Mammary epithelial cell (primary cell): ENCODE data around the gene AP4M1.

Source experiments
- CTCF ChIP-seq, 2 donors: IDR thresholded peaks in 1 of 2; conservative IDR thresholded peaks in 1 of 2; 2 replicates each; pipeline ENCODE4 v1.5.1; 2011 to 2012; ENCODE audit warnings: inconsistent platforms in 2 of 2, low read length in 2 of 2, mild to moderate bottlenecking in 2 of 2, control low read depth in 1 of 2, low read depth in 1 of 2; ENCODE audit not compliant: insufficient read depth in 1 of 2; ENCODE audit errors: extremely low read depth in 1 of 2
- EZH2 ChIP-seq: IDR thresholded peaks from 2 replicates; pipeline ENCODE4 v1.6.1; 2012; ENCODE audit warnings: low read length, inconsistent platforms, borderline replicate concordance

DNA sequence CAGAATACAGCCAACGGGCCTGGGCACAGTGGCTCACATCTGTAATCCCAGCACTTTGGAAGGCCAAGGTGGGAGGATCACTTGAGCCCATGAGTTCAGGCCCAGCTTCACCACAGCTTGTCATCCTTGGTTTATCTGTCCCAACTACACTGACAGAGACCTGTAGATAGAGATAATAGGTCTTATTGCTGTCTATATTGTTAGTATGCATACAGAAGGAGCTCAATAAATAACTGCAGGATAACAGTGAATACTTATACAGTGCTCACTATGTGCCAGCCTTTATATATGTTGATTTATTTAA lies 19.2 kb downstream of the AP4M1 start:
- TF ChIP-seq CTCF (conservative IDR thresholded peaks at IDR 0.05 in 1 of 2, IDR thresholded peaks at IDR 0.05 in 1 of 2; ENCODE audit: extremely low read depth in 1 of 2, insufficient read depth in 1 of 2, low read depth in 1 of 2, low read length in 2 of 2) (no peak), EZH2 (no peak)
